GM23338 (cell line): ENCODE measurements around the gene RCAN1.

Experiments used
- CREB1 ChIP-seq: fragments of 250-450 bp; sonication (Bioruptor Pico); IDR thresholded peaks from 2 replicates; pipeline ENCODE4 v1.5.0; 2020; ENCODE audit warnings: low read depth, mild to moderate bottlenecking, moderate library complexity
- EZH2 ChIP-seq: fragments of 200-600 bp; sonication (generic); IDR thresholded peaks from one replicate; pipeline ENCODE4 v1.8.0; 2017; ENCODE audit warnings: antibody characterized with exemption, mild to moderate bottlenecking, low read depth; ENCODE audit not compliant: unreplicated experiment
- POLR2AphosphoS5 ChIP-seq: IDR thresholded peaks from 2 replicates; pipeline ENCODE4 v1.6.1; 2016; ENCODE audit warnings: antibody characterized with exemption, low read depth
- REST ChIP-seq: IDR thresholded peaks from one replicate; pipeline ENCODE4 v1.6.1; 2018; ENCODE audit warnings: antibody characterized with exemption; ENCODE audit not compliant: unreplicated experiment
- TF ChIP-seq, protein P1 (sequence below), 2 experiments: fragments of 200-600 bp in 1 of 2; sonication (generic) in 1 of 2; conservative IDR thresholded peaks; 2 replicates each; pipeline versions ENCODE4 v1.5.1 to v1.6.1; 2016 to 2017; ENCODE audit warnings: antibody characterized with exemption in 2 of 2, low read depth in 2 of 2, mild to moderate bottlenecking in 2 of 2, moderate library complexity in 1 of 2
- TF ChIP-seq, protein P2 (sequence below): fragments of 250-450 bp; sonication (Bioruptor Pico); IDR thresholded peaks from 2 replicates; pipeline ENCODE4 v1.5.0; 2020; ENCODE audit warnings: mild to moderate bottlenecking, moderate library complexity

GRCh38 chr21:34514576-34515115 lies 100.3 kb downstream of the RCAN1 start:
- TF ChIP-seq REST (no peak), POLR2AphosphoS5 (no peak), CREB1 (no peak), EZH2 (no peak)
- TF ChIP-seq, protein P1, sequence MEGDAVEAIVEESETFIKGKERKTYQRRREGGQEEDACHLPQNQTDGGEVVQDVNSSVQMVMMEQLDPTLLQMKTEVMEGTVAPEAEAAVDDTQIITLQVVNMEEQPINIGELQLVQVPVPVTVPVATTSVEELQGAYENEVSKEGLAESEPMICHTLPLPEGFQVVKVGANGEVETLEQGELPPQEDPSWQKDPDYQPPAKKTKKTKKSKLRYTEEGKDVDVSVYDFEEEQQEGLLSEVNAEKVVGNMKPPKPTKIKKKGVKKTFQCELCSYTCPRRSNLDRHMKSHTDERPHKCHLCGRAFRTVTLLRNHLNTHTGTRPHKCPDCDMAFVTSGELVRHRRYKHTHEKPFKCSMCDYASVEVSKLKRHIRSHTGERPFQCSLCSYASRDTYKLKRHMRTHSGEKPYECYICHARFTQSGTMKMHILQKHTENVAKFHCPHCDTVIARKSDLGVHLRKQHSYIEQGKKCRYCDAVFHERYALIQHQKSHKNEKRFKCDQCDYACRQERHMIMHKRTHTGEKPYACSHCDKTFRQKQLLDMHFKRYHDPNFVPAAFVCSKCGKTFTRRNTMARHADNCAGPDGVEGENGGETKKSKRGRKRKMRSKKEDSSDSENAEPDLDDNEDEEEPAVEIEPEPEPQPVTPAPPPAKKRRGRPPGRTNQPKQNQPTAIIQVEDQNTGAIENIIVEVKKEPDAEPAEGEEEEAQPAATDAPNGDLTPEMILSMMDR (conservative IDR thresholded peaks at IDR 0.05; ENCODE audit: low read depth in 2 of 2) = no peak
- TF ChIP-seq, protein P2, sequence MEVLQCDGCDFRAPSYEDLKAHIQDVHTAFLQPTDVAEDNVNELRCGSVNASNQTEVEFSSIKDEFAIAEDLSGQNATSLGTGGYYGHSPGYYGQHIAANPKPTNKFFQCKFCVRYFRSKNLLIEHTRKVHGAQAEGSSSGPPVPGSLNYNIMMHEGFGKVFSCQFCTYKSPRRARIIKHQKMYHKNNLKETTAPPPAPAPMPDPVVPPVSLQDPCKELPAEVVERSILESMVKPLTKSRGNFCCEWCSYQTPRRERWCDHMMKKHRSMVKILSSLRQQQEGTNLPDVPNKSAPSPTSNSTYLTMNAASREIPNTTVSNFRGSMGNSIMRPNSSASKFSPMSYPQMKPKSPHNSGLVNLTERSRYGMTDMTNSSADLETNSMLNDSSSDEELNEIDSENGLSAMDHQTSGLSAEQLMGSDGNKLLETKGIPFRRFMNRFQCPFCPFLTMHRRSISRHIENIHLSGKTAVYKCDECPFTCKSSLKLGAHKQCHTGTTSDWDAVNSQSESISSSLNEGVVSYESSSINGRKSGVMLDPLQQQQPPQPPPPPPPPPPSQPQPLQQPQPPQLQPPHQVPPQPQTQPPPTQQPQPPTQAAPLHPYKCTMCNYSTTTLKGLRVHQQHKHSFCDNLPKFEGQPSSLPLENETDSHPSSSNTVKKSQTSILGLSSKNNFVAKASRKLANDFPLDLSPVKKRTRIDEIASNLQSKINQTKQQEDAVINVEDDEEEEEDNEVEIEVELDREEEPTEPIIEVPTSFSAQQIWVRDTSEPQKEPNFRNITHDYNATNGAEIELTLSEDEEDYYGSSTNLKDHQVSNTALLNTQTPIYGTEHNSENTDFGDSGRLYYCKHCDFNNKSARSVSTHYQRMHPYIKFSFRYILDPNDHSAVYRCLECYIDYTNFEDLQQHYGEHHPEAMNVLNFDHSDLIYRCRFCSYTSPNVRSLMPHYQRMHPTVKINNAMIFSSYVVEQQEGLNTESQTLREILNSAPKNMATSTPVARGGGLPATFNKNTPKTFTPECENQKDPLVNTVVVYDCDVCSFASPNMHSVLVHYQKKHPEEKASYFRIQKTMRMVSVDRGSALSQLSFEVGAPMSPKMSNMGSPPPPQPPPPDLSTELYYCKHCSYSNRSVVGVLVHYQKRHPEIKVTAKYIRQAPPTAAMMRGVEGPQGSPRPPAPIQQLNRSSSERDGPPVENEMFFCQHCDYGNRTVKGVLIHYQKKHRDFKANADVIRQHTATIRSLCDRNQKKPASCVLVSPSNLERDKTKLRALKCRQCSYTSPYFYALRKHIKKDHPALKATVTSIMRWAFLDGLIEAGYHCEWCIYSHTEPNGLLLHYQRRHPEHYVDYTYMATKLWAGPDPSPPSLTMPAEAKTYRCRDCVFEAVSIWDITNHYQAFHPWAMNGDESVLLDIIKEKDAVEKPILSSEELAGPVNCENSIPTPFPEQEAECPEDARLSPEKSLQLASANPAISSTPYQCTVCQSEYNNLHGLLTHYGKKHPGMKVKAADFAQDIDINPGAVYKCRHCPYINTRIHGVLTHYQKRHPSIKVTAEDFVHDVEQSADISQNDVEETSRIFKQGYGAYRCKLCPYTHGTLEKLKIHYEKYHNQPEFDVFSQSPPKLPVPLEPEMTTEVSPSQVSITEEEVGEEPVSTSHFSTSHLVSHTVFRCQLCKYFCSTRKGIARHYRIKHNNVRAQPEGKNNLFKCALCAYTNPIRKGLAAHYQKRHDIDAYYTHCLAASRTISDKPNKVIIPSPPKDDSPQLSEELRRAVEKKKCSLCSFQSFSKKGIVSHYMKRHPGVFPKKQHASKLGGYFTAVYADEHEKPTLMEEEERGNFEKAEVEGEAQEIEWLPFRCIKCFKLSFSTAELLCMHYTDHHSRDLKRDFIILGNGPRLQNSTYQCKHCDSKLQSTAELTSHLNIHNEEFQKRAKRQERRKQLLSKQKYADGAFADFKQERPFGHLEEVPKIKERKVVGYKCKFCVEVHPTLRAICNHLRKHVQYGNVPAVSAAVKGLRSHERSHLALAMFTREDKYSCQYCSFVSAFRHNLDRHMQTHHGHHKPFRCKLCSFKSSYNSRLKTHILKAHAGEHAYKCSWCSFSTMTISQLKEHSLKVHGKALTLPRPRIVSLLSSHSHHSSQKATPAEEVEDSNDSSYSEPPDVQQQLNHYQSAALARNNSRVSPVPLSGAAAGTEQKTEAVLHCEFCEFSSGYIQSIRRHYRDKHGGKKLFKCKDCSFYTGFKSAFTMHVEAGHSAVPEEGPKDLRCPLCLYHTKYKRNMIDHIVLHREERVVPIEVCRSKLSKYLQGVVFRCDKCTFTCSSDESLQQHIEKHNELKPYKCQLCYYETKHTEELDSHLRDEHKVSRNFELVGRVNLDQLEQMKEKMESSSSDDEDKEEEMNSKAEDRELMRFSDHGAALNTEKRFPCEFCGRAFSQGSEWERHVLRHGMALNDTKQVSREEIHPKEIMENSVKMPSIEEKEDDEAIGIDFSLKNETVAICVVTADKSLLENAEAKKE (CRISPR knock-in tag) = no peak
